ENCODE data around the gene ATP5PO. TPM values are rescaled to one million over a fixed set of nuclear protein-coding genes. Genes with fewer than 3 reads are reported as not detected.

Gene ATP5PO
- total RNA-seq, 1 experiment from 2014 or later = 264 TPM

- Mint-ChIP-seq H3K4me3 (no peak overlapping the region; the same call in 1 of the 2 replicates), H3K4me1 (peaks cover 21% of the 10 kb centered on the region), H3K27me3 (ENCODE audit: low read depth) (no peaks in the 10 kb centered on the region), H3K9me3 (no peaks in the 10 kb centered on the region), H3K27ac (0 out of 2 replicates have a peak overlapping the region, but pooled peaks have one; percentile 51), H3K36me3 (no peaks in the 10 kb centered on the region)
- ChIA-PET CTCF (interaction anchor here (1.0 to 1.6 kb wide), 4 partner anchors 34 to 253 kb away, joined by 3 to 4 read pairs (median 4); no protein-coding TSS in a partner anchor), POLR2A (no interaction called here)
- TF ChIP-seq HMGXB4 (CRISPR knock-in tag; IDR thresholded peaks at IDR 0.05) (no peak), ZNF219 (CRISPR knock-in tag; IDR thresholded peaks at IDR 0.05; ENCODE audit: borderline replicate concordance) (no peak), ZNF281 (CRISPR knock-in tag; IDR thresholded peaks at IDR 0.05) (no peak), SOX15 (CRISPR knock-in tag; IDR thresholded peaks at IDR 0.05) (no peak), ZNF532 (CRISPR knock-in tag; IDR thresholded peaks at IDR 0.05; ENCODE audit: borderline replicate concordance) (no peak), E2F5 (CRISPR knock-in tag; IDR thresholded peaks at IDR 0.05) (no peak), CREM (CRISPR knock-in tag; IDR thresholded peaks at IDR 0.05) (no peak)
- TF ChIP-seq, protein P1, sequence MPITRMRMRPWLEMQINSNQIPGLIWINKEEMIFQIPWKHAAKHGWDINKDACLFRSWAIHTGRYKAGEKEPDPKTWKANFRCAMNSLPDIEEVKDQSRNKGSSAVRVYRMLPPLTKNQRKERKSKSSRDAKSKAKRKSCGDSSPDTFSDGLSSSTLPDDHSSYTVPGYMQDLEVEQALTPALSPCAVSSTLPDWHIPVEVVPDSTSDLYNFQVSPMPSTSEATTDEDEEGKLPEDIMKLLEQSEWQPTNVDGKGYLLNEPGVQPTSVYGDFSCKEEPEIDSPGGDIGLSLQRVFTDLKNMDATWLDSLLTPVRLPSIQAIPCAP (CRISPR knock-in tag; IDR thresholded peaks at IDR 0.05) = no peak
- TF ChIP-seq, protein P2, sequence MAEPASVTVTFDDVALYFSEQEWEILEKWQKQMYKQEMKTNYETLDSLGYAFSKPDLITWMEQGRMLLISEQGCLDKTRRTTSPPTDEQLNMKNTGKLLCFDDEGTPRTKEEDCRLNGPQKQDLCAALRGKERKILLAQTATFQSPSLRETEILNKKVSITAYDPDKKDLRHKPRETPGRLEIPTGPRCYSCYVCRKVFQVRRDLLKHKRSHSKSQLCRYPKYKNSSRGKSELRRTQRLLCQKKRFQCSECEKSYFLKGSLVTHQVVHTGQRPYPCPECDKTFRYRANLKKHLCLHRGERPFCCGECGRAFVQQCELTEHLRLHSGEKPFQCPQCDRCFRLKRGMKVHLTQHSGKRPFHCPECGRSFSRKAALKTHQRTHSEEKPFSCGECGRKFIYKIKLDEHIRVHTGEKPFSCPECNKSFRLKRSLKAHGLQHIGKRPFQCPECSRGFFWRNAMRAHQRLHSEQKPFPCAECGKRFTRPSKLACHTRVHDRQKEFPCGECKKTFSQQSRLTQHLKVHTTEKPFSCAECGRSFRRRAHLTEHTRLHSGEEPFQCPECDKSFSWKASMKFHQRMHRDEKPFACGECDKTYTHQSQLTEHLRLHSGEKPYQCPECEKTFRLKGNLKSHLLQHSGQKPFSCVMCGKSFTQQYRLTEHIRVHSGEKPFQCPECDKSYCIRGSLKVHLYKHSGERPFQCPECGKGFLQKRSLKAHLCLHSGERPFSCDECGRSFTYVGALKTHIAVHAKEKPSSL (CRISPR knock-in tag; conservative IDR thresholded peaks at IDR 0.05) = no peak
- ATAC-seq (peak; percentile 25), DNase-seq (ENCODE audit: low spot score) (no peak)
These were observed 56.8 kb downstream of the ATP5PO start for GRCh38 chr21:33858667-33859372.

Measured in WTC11 (cell line).